8988T (cell line): Measurements from ENCODE around the gene CFAP157.

Experiments
- DNase-seq: peaks from one replicate; pipeline ENCODE4 v3.0.0; 2011

Gene CFAP157

GRCh38 chr9:127716412-127716811 lies 9.6 kb downstream of the CFAP157 start:
- no peak for DNase-seq

GRCh38 chr9:127717766-127718165 lies 11.0 kb downstream of the CFAP157 start:
- no peak for DNase-seq

- DNase-seq, result no peak
These were observed 13.5 kb downstream of the CFAP157 start for GRCh38 chr9:127720031-127720864.

GRCh38 chr9:127720865-127721227 lies 14.1 kb downstream of the CFAP157 start:
- no peak for DNase-seq

- DNase-seq, result peak; percentile 81
These were observed 14.6 kb downstream of the CFAP157 start for GRCh38 chr9:127721391-127721821.

GRCh38 chr9:127722055-127722745 lies 15.4 kb downstream of the CFAP157 start:
- DNase-seq, result no peak

GRCh38 chr9:127723013-127723412 lies 16.2 kb downstream of the CFAP157 start:
- DNase-seq, result no peak

GRCh38 chr9:127723444-127723843 lies 16.7 kb downstream of the CFAP157 start:
- DNase-seq, result peak; percentile 60

GRCh38 chr9:127724012-127724411 lies 17.2 kb downstream of the CFAP157 start:
- DNase-seq, result no peak

- no peak for DNase-seq
These were observed 20.1 kb downstream of the CFAP157 start for GRCh38 chr9:127726871-127727270.

GRCh38 chr9:127728808-127729207 lies 22.0 kb downstream of the CFAP157 start:
- no peak for DNase-seq

- DNase-seq, result no peak
These were observed 22.9 kb downstream of the CFAP157 start for GRCh38 chr9:127729522-127730256.

GRCh38 chr9:127730262-127730661 lies 23.5 kb downstream of the CFAP157 start:
- DNase-seq, result no peak

- no peak for DNase-seq
These were observed 24.1 kb downstream of the CFAP157 start for GRCh38 chr9:127730799-127731410.

GRCh38 chr9:127731938-127732337 lies 25.1 kb downstream of the CFAP157 start:
- no peak for DNase-seq

- DNase-seq, result no peak
These were observed 25.7 kb downstream of the CFAP157 start for GRCh38 chr9:127732444-127732843.

- DNase-seq, result no peak
These were observed 26.8 kb downstream of the CFAP157 start for GRCh38 chr9:127733614-127734013.

- no peak for DNase-seq
These were observed 27.5 kb downstream of the CFAP157 start for GRCh38 chr9:127734247-127734746.

GRCh38 chr9:127734747-127735529 lies 28.1 kb downstream of the CFAP157 start, which contains the start of gene TOR2A:
TSS of gene TOR2A (minus strand) at chr9:127735294. CDS start at chr9:127735270, 24 bp downstream.
- peak; percentile 93 for DNase-seq

- DNase-seq, result no peak
These were observed 28.9 kb downstream of the CFAP157 start for GRCh38 chr9:127735530-127736185.

GRCh38 chr9:127738666-127739065 lies 31.9 kb downstream of the CFAP157 start:
- DNase-seq, result no peak
